MM.1S (cell line): ENCODE results near the gene NFATC1.

Experiments used
- DNase-seq: peaks from one replicate; pipeline ENCODE4 v3.0.0-alpha.2; 2015
- H2AFZ ChIP-seq: fragments of 300-600 bp; sonication (generic); 2 replicates; pipeline ENCODE4 v1.6.0; 2016; ENCODE audit warnings: antibody characterized with exemption, low read length
- H3F3A ChIP-seq: fragments of 300-600 bp; sonication (generic); 2 replicates; pipeline ENCODE4 v1.6.1; 2016; ENCODE audit warnings: mild to moderate bottlenecking, antibody characterized with exemption, low read length, moderate library complexity, mixed read lengths; ENCODE audit not compliant: insufficient read depth
- H3K27ac ChIP-seq: fragments of 300-600 bp; sonication (generic); 2 replicates; pipeline ENCODE4 v1.5.1; 2016; ENCODE audit warnings: mild to moderate bottlenecking, low read length
- H3K27me3 ChIP-seq: fragments of 300-600 bp; sonication (generic); replicated peaks from 2 replicates; pipeline ENCODE4 v1.6.0; 2016; ENCODE audit warnings: low read length; ENCODE audit not compliant: insufficient read depth
- H3K36me3 ChIP-seq: fragments of 300-600 bp; sonication (generic); replicated peaks from 2 replicates; pipeline ENCODE4 v1.6.1; 2016; ENCODE audit warnings: mild to moderate bottlenecking, low read length, mixed read lengths; ENCODE audit not compliant: insufficient read depth
- H3K4me1 ChIP-seq: fragments of 300-600 bp; sonication (generic); 2 replicates; pipeline ENCODE4 v1.6.1; 2016; ENCODE audit warnings: low read length, mixed read lengths
- H3K4me2 ChIP-seq: fragments of 300-600 bp; sonication (generic); 2 replicates; pipeline ENCODE4 v1.6.0; 2016; ENCODE audit warnings: low read depth, low read length
- H3K4me3 ChIP-seq: fragments of 300-600 bp; sonication (generic); 2 replicates; pipeline ENCODE4 v1.5.1; 2016; ENCODE audit warnings: low read length, mixed read lengths
- H3K79me2 ChIP-seq: fragments of 300-600 bp; sonication (generic); 2 replicates; pipeline ENCODE4 v1.6.1; 2016; ENCODE audit warnings: mixed run types, low read length, mixed read lengths
- H3K9ac ChIP-seq: fragments of 300-600 bp; sonication (generic); 2 replicates; pipeline ENCODE4 v1.6.1; 2016; ENCODE audit warnings: low read length, mixed read lengths
- H3K9me2 ChIP-seq: fragments of 300-600 bp; sonication (generic); replicated peaks from 2 replicates; pipeline ENCODE4 v1.6.1; 2016; ENCODE audit warnings: mild to moderate bottlenecking, low read length, mixed read lengths; ENCODE audit not compliant: insufficient read depth
- H3K9me3 ChIP-seq: fragments of 300-600 bp; sonication (generic); replicated peaks from 2 replicates; pipeline ENCODE4 v1.6.1; 2016; ENCODE audit warnings: mild to moderate bottlenecking, low read length, mixed read lengths; ENCODE audit not compliant: insufficient read depth
- H4K20me1 ChIP-seq: fragments of 300-600 bp; sonication (generic); 2 replicates; pipeline ENCODE4 v1.6.1; 2016; ENCODE audit warnings: mild to moderate bottlenecking, low read length, moderate library complexity, mixed read lengths; ENCODE audit not compliant: insufficient read depth
- EZH2 ChIP-seq: fragments of 300-600 bp; sonication (generic); optimal IDR thresholded peaks from 2 replicates; pipeline ENCODE3; 2017; ENCODE audit warnings: low read depth, mild to moderate bottlenecking, antibody characterized with exemption, low read length, mixed read lengths
- EZH2phosphoT487 ChIP-seq: fragments of 300-600 bp; sonication (generic); IDR thresholded peaks from 2 replicates; pipeline ENCODE4 v1.6.1; 2018; ENCODE audit warnings: antibody characterized with exemption, low read length
- TF ChIP-seq, protein P1 (sequence below): fragments of 300-600 bp; sonication (generic); IDR thresholded peaks from 2 replicates; pipeline ENCODE4 v1.5.1; 2016; ENCODE audit warnings: antibody characterized with exemption, low read length, mixed read lengths

The NFATC1 gene

DNA sequence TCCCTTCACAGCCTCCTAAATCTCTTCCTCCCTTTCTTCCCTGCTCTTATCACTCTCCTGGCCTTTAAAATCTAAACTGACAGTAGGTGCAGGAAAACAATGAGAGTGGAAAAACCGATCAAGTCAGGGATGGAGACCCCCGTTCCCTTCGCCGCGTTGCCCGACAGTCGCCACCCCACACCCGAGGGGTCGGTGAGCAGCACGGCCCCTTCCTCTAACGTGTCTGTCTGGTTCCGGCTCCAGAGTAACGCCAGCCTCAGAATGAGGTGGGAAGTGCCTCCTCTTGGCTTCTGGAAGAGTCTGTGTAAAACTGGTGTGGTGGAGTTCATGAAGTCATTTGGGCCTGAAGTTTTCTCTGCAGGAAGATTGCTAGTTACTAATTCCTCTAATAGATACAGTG lies 138.6 kb downstream of the NFATC1 start:
- H2AFZ ChIP-seq, result no peak overlapping the region
- H3K36me3 ChIP-seq, result no peaks in the 10 kb centered on the region
- no peak overlapping the region for H3K27ac ChIP-seq
- no peaks in the 10 kb centered on the region for H4K20me1 ChIP-seq
- H3K4me2 ChIP-seq, result no peak overlapping the region
- H3K79me2 ChIP-seq, result no peaks in the 10 kb centered on the region
- no peaks in the 10 kb centered on the region for H3F3A ChIP-seq
- H3K27me3 ChIP-seq, result no peaks in the 10 kb centered on the region
- no peak overlapping the region for H3K9ac ChIP-seq
- DNase-seq, result no peak
- no peak overlapping the region for H3K4me3 ChIP-seq
- no peaks in the 10 kb centered on the region for H3K9me3 ChIP-seq
- H3K4me1 ChIP-seq, result no peaks in the 10 kb centered on the region
- TF ChIP-seq EZH2phosphoT487, result no peak
- TF ChIP-seq, protein P1, sequence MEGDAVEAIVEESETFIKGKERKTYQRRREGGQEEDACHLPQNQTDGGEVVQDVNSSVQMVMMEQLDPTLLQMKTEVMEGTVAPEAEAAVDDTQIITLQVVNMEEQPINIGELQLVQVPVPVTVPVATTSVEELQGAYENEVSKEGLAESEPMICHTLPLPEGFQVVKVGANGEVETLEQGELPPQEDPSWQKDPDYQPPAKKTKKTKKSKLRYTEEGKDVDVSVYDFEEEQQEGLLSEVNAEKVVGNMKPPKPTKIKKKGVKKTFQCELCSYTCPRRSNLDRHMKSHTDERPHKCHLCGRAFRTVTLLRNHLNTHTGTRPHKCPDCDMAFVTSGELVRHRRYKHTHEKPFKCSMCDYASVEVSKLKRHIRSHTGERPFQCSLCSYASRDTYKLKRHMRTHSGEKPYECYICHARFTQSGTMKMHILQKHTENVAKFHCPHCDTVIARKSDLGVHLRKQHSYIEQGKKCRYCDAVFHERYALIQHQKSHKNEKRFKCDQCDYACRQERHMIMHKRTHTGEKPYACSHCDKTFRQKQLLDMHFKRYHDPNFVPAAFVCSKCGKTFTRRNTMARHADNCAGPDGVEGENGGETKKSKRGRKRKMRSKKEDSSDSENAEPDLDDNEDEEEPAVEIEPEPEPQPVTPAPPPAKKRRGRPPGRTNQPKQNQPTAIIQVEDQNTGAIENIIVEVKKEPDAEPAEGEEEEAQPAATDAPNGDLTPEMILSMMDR, result no peak
- no peak for TF ChIP-seq EZH2
- no peaks in the 10 kb centered on the region for H3K9me2 ChIP-seq

DNA sequence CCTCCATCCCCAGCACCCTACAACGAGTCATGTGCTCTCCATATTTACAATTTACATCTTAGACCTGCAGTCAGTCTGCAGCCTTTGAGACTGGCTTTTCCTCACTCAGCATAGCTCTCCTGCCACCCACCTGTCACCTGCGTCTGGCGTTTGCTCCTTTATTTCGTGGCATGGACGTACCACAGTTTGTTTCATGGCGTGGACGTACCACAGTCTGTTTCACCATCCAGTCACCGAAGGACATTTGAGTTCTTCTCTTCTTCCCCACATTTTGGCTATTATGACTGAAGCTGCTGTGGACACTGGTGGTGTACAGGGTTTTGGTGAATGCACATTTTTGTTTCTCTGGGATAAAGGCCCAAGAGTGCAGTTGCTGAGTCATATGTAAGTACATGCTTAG lies 142.0 kb downstream of the NFATC1 start:
- Histone ChIP-seq H3K4me3 (no peak overlapping the region), H2AFZ (no peak overlapping the region), H3K4me2 (no peak overlapping the region), H4K20me1 (no peaks in the 10 kb centered on the region), H3K36me3 (no peaks in the 10 kb centered on the region), H3K9me3 (no peaks in the 10 kb centered on the region), H3K27ac (no peak overlapping the region), H3K9ac (no peak overlapping the region), H3F3A (no peaks in the 10 kb centered on the region), H3K27me3 (no peaks in the 10 kb centered on the region), H3K9me2 (no peaks in the 10 kb centered on the region), H3K79me2 (no peaks in the 10 kb centered on the region), H3K4me1 (no peaks in the 10 kb centered on the region)
- no peak for DNase-seq
- TF ChIP-seq, protein P1, result no peak
- no peak for TF ChIP-seq EZH2phosphoT487
- TF ChIP-seq EZH2, result no peak

DNA sequence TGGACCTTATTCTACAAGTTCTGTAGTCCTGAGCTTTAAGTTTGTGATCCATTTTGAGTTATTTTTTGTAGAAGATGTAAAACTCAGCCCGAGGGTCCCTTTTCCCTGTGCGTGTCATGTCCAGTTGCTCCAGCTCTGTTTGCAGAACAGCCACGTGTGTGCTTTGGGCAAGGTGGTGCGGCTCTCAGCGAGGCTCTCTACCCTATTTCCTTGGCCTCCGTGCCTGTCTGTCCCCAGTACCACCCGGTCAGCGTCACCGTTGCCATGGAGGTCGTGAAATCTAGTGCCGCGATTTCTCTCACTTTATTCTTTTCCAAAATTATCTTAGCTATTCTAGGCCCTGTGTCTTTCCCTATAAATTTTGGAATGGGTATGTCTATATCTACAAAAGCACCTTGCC lies 142.9 kb downstream of the NFATC1 start:
- Histone ChIP-seq H3K4me3 (no peak overlapping the region), H2AFZ (no peak overlapping the region), H3K4me1 (no peaks in the 10 kb centered on the region), H3K27ac (no peak overlapping the region), H3K79me2 (no peaks in the 10 kb centered on the region), H3F3A (no peaks in the 10 kb centered on the region), H3K4me2 (no peak overlapping the region), H3K9me3 (no peaks in the 10 kb centered on the region), H3K9ac (no peak overlapping the region), H3K27me3 (no peaks in the 10 kb centered on the region), H3K36me3 (no peaks in the 10 kb centered on the region), H3K9me2 (no peaks in the 10 kb centered on the region), H4K20me1 (no peaks in the 10 kb centered on the region)
- no peak for DNase-seq
- TF ChIP-seq EZH2 (no peak), EZH2phosphoT487 (no peak)
- TF ChIP-seq, protein P1, result no peak
